Raji (cell line): ENCODE results near the gene OTOG.

Experiments
- POLR2A ChIP-seq: IDR thresholded peaks from 2 replicates; pipeline ENCODE4 v1.6.1; 2011; ENCODE audit warnings: low read depth, low read length, control low read depth; ENCODE audit not compliant: insufficient read depth

Gene OTOG

DNA sequence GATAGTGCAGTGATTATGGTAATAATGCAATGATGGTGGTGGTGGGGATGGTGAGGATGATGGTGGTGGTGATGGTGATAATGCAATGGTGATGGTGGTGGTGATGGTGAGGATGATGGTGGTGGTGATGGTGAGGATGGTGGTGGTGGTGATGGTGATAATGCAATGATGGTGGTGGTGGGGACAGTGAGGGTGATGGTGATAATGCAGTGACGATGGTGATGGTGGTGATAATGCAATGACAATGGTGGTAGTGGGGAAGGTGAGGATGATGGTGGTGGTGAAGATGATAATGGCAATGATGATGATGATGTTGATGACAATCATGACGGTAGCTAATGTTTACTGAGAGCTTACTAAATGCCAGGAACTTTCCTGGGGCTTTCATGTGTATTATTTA is 92.7 kb downstream of the OTOG start:
- TF ChIP-seq POLR2A, result no peak

DNA sequence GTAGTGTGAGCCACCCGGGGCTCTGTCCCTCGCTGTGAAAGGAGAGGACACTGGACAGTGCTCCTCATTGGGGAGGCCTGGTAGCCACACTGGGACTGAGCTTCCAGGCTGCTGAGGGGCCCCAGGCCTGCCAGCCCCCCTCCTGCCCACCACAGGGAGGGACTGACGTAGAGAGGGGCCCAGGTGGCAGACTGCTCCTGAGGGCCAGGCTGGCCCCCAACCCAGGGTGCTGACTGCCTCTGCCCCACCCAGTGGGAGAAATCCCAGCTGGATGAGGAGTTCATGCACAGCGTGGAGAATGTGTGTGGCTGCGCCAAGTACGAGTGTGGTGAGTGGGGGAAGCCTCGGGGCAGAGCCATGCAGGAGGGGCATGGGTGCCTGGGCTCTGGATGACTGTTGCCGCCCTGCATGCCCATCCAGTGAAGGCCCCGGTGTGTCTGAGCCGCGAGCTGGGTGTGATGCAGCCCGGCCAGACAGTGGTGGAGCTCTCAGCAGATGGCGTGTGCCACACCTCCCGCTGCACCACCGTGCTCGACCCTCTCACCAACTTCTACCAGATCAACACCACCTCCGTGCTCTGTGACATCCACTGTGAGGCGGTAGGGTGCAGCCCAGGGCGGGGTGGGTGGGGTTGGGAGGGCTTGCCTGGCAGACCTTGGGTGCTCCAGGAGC is 93.6 kb downstream of the OTOG start:
- TF ChIP-seq POLR2A, result no peak

DNA sequence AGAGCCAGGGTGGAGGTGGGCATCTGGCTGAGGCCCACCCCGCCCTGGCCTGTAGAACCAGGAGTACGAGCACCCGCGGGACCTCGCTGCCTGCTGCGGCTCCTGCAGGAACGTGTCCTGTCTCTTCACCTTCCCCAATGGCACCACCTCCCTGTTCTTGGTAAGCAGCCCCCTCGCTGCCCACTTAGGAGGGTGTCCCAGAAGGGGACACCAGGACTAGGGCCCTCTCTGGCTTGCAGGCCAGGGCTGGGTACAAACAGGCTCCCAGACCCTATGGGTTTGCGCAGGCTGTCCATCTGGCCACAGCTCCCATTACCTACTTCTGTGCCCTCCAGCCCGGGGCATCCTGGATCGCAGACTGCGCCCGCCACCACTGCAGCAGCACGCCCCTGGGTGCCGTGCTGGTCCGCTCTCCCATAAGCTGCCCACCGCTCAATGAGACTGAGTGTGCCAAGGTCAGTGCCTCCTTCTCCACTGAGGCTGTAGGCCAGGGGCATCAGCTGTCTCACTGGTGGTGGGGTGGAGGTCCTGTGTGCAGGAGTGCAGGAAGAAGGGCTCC is 94.8 kb downstream of the OTOG start:
- no peak for TF ChIP-seq POLR2A

DNA sequence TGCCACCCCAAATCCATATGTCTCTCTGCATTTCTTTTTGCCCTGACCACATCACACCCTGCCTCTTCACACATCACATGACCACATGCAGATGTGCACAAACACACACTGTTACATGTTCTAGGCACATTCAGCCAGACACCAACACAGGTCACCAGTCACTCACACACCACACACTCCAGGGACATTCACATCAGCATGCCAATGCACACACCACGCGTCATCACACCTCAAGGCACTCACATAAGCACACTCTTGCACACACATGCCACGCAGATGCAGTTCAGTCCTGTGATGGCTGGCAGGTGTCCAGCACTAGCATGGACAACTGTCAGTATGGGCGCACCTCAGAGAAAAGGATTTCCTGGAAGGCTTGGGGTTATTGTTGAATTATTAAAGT is 95.3 kb downstream of the OTOG start:
- TF ChIP-seq POLR2A, result no peak

DNA sequence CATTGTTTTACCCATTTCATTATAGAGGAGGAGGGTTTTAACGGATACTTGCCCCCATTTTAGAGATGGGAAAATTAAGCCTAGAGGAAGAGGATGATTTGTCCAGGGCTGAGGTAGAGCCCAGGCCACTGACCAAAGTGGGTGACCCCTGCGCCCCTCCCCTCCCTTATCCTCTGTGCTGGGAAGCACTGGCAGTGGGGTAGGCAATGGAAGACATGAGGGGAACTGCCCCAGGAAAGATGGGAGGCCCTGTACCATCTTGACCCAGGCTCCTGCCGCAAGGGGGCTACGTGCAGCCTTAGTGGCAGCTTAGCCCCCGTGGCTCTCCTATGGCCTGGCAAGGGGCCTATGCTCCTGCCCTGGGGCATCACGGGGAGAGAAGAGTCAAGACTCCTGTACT is 95.9 kb downstream of the OTOG start:
- no peak for TF ChIP-seq POLR2A

DNA sequence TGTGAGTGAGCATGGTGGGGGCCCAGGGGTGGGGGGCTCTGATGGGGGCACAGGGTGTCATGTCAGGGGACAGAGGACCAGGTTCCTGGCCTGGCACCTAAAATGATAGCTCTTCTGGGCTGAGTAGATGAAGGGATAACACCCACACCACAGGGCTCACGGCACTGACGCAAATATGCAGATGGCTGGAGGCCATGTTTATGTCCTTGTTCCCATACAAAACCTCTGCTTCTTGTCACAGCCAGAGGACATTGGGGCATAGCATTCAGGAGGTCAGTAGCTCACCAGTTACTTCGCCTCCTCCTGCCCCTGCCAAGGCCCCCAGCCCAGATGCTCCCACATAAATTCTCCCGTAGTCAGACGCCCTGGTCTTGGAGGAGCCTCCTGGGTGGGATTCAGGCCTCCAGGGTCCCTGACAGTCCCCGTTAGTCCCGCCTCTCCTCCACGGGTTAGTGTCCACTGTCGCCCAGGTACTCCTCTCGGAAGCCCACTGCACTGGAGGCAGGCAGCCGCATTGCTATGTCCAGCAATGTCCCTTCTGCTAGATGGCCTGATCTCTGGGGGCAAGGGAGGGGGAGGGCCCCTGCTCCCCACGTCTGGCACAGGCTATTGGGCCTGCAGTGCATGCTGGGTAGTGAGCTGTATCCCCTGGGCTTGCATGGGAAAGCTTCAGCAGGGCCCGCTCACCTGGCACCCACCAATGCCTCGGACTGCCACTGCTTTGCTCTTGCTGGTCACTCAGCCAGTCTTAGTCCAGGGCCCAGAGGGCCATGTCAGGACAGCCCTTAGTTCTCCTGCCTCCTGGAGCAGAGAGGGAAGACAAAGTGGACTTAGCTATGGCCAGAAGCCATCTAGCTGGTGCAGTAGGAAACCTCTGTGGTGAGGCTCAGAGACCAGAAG is 96.7 kb downstream of the OTOG start:
- TF ChIP-seq POLR2A, result no peak

DNA sequence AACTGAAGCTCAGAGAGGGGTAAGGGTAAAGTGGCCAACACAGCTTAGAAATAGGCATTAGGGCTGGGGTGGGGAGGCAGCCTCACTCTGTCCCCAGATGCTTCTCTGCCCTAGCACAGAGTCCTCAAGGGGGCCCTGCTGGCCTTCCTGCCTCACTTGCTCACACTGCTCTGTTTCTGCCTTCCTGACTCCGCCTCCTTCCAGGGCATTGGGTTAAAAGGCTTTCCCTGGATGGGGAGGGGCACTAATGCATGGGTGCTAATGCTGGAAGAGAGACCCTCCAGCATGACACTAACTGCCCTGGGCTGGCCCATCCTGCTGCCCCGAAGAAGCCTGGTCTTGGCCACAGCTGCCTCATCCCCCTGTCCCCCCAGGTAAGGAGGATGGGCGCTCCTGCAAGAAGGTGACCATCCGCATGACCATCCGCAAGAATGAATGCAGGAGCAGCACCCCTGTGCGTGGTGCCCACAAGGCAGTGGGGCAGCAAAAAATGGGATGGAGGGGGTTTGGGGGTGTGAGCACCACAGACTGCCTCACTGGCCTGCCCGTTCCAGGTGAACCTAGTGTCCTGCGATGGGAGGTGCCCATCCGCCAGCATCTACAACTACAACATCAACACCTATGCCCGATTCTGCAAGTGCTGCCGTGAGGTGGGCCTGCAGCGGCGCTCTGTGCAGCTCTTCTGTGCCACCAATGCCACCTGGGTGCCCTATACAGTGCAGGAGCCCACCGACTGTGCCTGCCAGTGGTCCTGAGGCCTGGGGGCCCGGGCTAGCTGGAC is 98.3 kb downstream of the OTOG start:
- TF ChIP-seq POLR2A, result no peak

DNA sequence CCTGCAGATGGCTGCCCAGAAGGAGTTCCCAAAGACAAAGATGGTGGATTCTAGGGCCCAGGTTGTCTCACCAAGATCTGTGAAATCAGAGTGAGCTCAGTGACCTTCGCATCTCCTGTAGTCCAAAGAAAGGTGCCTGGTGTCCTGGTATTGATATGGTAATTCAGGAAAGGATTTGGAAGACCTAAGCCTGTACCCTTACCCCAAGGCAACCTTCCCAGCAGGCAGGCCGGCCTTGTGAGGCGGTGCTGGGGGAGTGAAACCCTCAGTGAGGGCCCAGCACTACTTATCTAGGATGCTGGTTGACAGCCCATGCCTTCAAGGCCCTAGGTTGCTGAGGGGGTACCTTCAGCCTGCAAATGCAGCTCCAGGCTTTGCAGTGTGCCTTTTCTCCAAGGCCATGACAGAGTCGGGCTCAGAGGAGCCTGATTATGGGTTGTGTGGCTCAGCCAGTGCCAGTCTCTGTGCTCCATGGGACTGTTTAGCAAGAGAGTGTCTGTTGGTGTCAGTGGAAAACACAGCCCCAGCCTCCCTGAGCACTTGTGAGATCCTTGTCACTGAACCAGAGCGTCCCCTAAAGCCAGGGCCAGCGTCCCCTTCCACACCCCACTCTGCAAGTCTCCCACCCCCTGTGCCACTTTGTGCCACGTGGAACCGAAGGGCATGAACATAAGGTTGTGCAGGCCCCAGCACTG is 99.5 kb downstream of the OTOG start:
- TF ChIP-seq POLR2A, result no peak

DNA sequence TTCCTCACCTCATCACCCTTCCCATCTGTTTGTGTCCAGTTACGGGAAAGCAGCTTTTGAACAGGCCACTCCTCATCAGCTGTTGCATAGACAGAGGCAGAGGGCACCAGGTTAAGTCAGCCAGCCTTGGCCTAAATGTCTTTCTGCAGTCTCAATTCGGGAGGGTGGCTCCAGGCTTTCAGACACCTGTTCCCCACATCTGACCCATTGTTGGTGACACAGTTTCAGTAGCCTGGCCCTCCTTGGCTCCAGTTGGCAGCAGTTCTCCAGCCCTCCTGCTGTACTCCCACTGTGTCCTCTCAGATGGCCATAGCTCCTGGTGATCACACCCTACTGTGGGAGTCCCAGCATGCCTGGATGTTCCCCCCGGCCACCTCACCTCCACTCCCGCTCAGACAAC is 101.5 kb downstream of the OTOG start:
- no peak for TF ChIP-seq POLR2A

DNA sequence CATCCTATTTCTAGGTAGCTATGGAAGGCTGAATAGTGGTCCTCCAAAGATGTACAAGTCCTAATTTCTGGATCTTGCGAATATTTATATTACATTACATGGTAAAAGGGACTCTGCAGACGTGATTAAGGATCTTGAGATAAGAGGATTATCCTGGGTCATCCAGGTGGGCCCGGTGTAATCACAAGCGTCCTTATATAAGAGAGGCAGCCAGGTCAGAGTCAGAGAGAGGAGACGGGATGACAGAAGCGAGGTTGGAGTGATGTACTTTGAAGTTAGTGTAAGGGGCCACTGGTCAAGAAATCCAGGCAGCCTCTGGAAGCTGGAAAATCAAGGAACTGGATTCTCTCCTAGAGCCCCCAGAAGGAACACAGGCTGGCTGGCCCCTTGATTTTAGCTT is 102.2 kb downstream of the OTOG start:
- no peak for TF ChIP-seq POLR2A

DNA sequence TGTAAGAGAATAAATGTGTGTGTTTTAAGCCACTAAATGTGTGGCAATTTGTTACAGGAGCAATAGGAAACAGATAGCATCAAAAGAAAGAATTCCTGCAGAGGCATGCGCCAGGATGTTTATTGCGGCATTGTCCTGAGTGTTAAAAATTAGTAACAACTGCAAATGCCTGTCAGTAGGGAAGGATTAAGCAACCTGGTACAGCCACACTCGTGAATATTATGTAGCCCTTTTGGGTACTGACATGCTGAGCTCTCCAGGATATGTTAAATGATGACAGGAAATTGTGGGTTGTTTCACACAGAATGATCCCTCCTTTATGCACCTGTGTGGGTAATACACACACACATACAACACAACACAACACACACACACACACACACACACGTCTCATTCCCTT is 102.6 kb downstream of the OTOG start:
- TF ChIP-seq POLR2A, result no peak

DNA sequence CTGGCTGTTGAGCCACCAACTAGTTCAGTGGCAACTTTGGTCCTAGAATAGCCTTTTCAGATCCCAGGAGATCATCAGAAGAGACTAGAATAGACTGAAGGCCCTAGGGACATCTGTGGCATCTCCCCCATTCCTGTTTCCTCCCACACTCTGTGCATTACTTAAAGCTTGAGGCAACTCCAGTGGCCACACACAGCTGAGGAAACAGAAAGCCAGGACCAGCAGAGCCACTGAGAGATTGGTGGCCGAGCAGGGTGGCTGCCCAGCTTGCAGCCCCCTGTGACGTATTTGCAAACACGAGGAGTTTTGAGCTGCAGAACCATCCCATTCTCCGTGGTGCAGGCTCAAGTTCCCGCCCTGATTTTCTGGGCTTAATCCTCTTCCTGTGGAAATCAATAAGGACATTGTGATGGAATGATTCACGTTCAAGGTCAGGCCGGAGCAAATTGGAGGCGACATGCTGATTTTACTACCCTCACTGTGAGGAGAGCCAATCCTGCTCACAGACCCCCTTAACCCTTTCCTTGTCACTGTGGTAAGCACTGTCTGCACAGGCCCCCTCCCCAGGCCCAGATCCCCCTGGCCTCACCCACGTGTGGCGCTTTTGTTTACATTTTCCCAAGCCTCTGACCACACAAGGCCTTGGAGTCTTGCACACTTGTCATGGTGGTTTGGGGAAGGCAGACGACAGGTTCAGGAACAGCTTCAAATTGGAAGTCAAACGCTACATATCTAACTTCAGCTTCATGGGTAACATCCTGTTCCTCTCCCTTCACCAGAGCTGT is 103.3 kb downstream of the OTOG start:
- TF ChIP-seq POLR2A, result no peak

DNA sequence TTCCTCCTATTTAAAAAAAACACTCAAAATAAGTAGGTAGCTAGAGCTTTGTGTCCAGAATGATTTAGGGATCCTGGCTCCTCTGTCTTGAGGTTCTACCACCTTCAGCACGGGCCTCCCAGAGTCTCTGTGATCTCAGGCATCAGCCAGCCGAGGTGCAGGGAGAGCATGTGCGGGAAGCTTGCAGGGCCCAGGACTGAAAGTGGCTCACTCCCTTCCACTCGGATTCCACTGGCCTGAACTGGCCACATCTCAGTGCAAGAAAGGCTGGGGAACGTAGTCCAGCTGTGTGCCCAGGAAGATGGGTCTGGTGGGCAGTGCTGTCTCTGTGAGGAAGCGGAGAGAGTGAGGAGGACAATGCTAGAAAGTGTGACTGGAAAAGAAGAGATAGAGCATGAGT is 104.0 kb downstream of the OTOG start:
- TF ChIP-seq POLR2A, result no peak

DNA sequence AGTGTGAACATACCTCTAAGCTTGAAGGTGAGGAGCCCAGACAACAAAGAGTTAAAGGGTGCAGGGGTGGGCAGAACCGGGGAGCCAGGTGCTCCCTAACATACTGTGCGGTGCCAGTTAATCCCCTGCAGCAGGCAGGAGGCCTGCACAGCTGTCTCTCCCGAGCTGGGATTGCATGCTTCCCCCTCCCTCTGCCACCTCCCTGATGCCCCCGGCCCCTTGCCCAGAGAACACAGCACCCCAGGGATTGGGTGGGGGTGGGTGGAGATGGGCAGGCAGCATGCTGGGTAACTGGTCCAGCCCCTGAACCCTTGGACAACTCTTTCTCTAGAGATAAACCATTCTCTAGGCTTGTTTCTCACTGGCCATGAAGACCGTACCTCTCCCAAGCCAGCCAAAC is 104.6 kb downstream of the OTOG start:
- no peak for TF ChIP-seq POLR2A
